Kidney epithelial cell (primary cell): ENCODE measurements around the gene EPHB1. TPM values are rescaled to one million over a fixed set of nuclear protein-coding genes. Genes with fewer than 3 reads are reported as not detected.

Experiments
- DNase-seq: peaks from one replicate; pipeline ENCODE4 v3.0.0-alpha.2; 2010; ENCODE audit warnings: low read depth
- H3K27me3 ChIP-seq: 2 replicates; pipeline ENCODE4 v1.6.0; 2011; ENCODE audit warnings: low read length; ENCODE audit not compliant: control insufficient read depth, insufficient read depth
- H3K36me3 ChIP-seq: 2 replicates; pipeline ENCODE4 v1.5.1; 2011; ENCODE audit warnings: low read length; ENCODE audit not compliant: control insufficient read depth, insufficient read depth
- H3K4me3 ChIP-seq: 2 replicates; pipeline ENCODE4 v1.5.1; 2011; ENCODE audit warnings: low read depth, mild to moderate bottlenecking, control low read depth, low read length
- CTCF ChIP-seq: IDR thresholded peaks from 2 replicates; pipeline ENCODE4 v1.5.1; 2011; ENCODE audit warnings: mild to moderate bottlenecking, moderate library complexity, low read length, control low read depth, inconsistent platforms; ENCODE audit not compliant: insufficient read depth, poor library complexity, severe bottlenecking
- total RNA-seq: library from RNA; depleted of rRNA; stranded (reverse); fragments of >200 nt; gene quantifications from 2 replicates; pipeline ENCODE4 v1.2.3, GENCODE V29; 2015

The EPHB1 gene
- total RNA-seq, 1 donor from 2014 or later: 10.8 TPM

- DNase-seq: no peak
- TF ChIP-seq CTCF: no peak
- Histone ChIP-seq H3K27me3 (no peaks in the 10 kb centered on the region), H3K36me3 (no peaks in the 10 kb centered on the region), H3K4me3 (no peak overlapping the region)
These were observed 467.4 kb downstream of the EPHB1 start for GRCh38 chr3:135262441-135262840.

- Histone ChIP-seq H3K36me3 (no peaks in the 10 kb centered on the region), H3K27me3 (no peaks in the 10 kb centered on the region), H3K4me3 (no peak overlapping the region)
- DNase-seq: no peak
- no peak for TF ChIP-seq CTCF
These were observed 468.3 kb downstream of the EPHB1 start for GRCh38 chr3:135263331-135263730.

- TF ChIP-seq CTCF: no peak
- DNase-seq: no peak
- Histone ChIP-seq H3K36me3 (no peaks in the 10 kb centered on the region), H3K27me3 (no peaks in the 10 kb centered on the region), H3K4me3 (no peak overlapping the region)
These were observed 472.4 kb downstream of the EPHB1 start for GRCh38 chr3:135267487-135267886.

GRCh38 chr3:135268941-135269532 lies 474.0 kb downstream of the EPHB1 start:
- Histone ChIP-seq H3K27me3 (no peaks in the 10 kb centered on the region), H3K4me3 (no peak overlapping the region), H3K36me3 (no peaks in the 10 kb centered on the region)
- no peak for DNase-seq
- TF ChIP-seq CTCF: no peak

GRCh38 chr3:135271177-135272025 lies 476.3 kb downstream of the EPHB1 start:
- TF ChIP-seq CTCF: no peak
- H3K36me3 ChIP-seq: no peaks in the 10 kb centered on the region

More at GRCh38 chr3:135271177-135272025, 476.3 kb downstream of the EPHB1 start:
- no peak overlapping the region for H3K4me3 ChIP-seq
- no peak for DNase-seq
- H3K27me3 ChIP-seq: no peaks in the 10 kb centered on the region
